ENCODE data around the gene PPFIBP1. TPM values are rescaled to one million over a fixed set of nuclear protein-coding genes. Genes with fewer than 3 reads are reported as not detected.
"Not testable (repeated sequence)": the region's sequence is repeated elsewhere in the genome, so short reads cannot be mapped to it uniquely, and the experiment has no call there.

Gene PPFIBP1
- polyA plus RNA-seq, 1 donor, result 137 TPM

GRCh38 chr12:27588075-27588730, 64.2 kb downstream of the PPFIBP1 start:
- DNase-seq, result not testable (repeated sequence)

GRCh38 chr12:27588776-27589175, 64.8 kb downstream of the PPFIBP1 start:
- DNase-seq, result no peak

GRCh38 chr12:27589419-27589818, 65.4 kb downstream of the PPFIBP1 start:
- DNase-seq, result no peak

GRCh38 chr12:27591698-27592097, 67.7 kb downstream of the PPFIBP1 start:
- DNase-seq, result not testable (repeated sequence)

- no peak for DNase-seq
These were observed 68.5 kb downstream of the PPFIBP1 start for GRCh38 chr12:27592548-27592947.

GRCh38 chr12:27593266-27593665, 69.3 kb downstream of the PPFIBP1 start:
- no peak for DNase-seq

GRCh38 chr12:27595231-27595642, 71.2 kb downstream of the PPFIBP1 start:
- peak; percentile 89 for DNase-seq

GRCh38 chr12:27598866-27599265, 74.9 kb downstream of the PPFIBP1 start:
- DNase-seq, result not testable (repeated sequence)

- not testable (repeated sequence) for DNase-seq
These were observed 77.2 kb downstream of the PPFIBP1 start for GRCh38 chr12:27601056-27601828.

GRCh38 chr12:27602516-27602915, 78.5 kb downstream of the PPFIBP1 start:
- no peak for DNase-seq

- no peak for DNase-seq
These were observed 80.4 kb downstream of the PPFIBP1 start for GRCh38 chr12:27604431-27604830.

GRCh38 chr12:27606986-27607385, 83.0 kb downstream of the PPFIBP1 start:
- DNase-seq, result no peak

- DNase-seq, result no peak
These were observed 83.6 kb downstream of the PPFIBP1 start for GRCh38 chr12:27607591-27607990.

GRCh38 chr12:27608890-27609289, 84.9 kb downstream of the PPFIBP1 start:
- no peak for DNase-seq

- no peak for DNase-seq
These were observed 86.4 kb downstream of the PPFIBP1 start for GRCh38 chr12:27610374-27610773.

GRCh38 chr12:27614386-27614785, 90.4 kb downstream of the PPFIBP1 start:
- no peak for DNase-seq

- no peak for DNase-seq
These were observed 90.9 kb downstream of the PPFIBP1 start for GRCh38 chr12:27614866-27615265.

GRCh38 chr12:27615331-27615891, 91.4 kb downstream of the PPFIBP1 start:
- no peak for DNase-seq

GRCh38 chr12:27616356-27617142, 92.5 kb downstream of the PPFIBP1 start:
- no peak for DNase-seq

GRCh38 chr12:27618836-27619235, 94.8 kb downstream of the PPFIBP1 start:
- no peak for DNase-seq

- no peak for DNase-seq
These were observed 95.3 kb downstream of the PPFIBP1 start for GRCh38 chr12:27619308-27619707.

- DNase-seq, result no peak
These were observed 96.1 kb downstream of the PPFIBP1 start for GRCh38 chr12:27620121-27620520.

Measured in left kidney (tissue), 2 donors.